HL-60 (cell line): Measurements from ENCODE around the gene CALHM1.

Experiments used
- POLR2AphosphoS5 ChIP-seq: IDR thresholded peaks from 2 replicates; pipeline ENCODE4 v1.6.1; 2012; ENCODE audit warnings: low read depth
- SPI1 ChIP-seq: IDR thresholded peaks from 2 replicates; pipeline ENCODE4 v1.6.1; 2012; ENCODE audit warnings: low read depth, mild to moderate bottlenecking, borderline replicate concordance
- TF ChIP-seq, protein P1 (sequence below): IDR thresholded peaks from one replicate; pipeline ENCODE4 v1.5.1; 2011; ENCODE audit warnings: low read length, control low read depth, inconsistent platforms; ENCODE audit not compliant: insufficient read depth
- TF ChIP-seq, protein P2 (sequence below): IDR thresholded peaks from 2 replicates; pipeline ENCODE4 v1.6.1; 2012; ENCODE audit warnings: low read depth; ENCODE audit not compliant: insufficient replicate concordance

DNA sequence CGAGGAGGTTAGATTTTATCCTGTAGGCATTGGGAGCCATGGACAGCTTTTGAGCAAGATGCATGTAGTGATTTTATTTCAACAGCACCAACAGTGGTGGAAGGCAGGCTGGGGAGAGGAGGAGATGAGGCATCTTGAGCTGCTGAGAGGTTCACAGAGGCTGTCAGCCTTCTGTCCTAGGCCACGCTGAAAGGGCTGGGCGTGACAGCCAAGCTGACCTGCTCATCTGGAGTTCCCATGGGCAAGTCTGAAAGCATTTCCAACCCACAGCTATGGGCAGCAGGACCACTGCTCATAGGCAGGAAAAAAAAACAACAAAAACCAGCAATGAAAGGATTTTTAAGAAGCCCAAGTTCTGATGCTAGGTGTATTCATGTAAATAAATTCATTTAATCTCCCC is 42.5 kb upstream of the CALHM1 start:
- TF ChIP-seq, protein P1, sequence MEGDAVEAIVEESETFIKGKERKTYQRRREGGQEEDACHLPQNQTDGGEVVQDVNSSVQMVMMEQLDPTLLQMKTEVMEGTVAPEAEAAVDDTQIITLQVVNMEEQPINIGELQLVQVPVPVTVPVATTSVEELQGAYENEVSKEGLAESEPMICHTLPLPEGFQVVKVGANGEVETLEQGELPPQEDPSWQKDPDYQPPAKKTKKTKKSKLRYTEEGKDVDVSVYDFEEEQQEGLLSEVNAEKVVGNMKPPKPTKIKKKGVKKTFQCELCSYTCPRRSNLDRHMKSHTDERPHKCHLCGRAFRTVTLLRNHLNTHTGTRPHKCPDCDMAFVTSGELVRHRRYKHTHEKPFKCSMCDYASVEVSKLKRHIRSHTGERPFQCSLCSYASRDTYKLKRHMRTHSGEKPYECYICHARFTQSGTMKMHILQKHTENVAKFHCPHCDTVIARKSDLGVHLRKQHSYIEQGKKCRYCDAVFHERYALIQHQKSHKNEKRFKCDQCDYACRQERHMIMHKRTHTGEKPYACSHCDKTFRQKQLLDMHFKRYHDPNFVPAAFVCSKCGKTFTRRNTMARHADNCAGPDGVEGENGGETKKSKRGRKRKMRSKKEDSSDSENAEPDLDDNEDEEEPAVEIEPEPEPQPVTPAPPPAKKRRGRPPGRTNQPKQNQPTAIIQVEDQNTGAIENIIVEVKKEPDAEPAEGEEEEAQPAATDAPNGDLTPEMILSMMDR, result no peak
- TF ChIP-seq POLR2AphosphoS5 (no peak), SPI1 (no peak)
- TF ChIP-seq, protein P2, sequence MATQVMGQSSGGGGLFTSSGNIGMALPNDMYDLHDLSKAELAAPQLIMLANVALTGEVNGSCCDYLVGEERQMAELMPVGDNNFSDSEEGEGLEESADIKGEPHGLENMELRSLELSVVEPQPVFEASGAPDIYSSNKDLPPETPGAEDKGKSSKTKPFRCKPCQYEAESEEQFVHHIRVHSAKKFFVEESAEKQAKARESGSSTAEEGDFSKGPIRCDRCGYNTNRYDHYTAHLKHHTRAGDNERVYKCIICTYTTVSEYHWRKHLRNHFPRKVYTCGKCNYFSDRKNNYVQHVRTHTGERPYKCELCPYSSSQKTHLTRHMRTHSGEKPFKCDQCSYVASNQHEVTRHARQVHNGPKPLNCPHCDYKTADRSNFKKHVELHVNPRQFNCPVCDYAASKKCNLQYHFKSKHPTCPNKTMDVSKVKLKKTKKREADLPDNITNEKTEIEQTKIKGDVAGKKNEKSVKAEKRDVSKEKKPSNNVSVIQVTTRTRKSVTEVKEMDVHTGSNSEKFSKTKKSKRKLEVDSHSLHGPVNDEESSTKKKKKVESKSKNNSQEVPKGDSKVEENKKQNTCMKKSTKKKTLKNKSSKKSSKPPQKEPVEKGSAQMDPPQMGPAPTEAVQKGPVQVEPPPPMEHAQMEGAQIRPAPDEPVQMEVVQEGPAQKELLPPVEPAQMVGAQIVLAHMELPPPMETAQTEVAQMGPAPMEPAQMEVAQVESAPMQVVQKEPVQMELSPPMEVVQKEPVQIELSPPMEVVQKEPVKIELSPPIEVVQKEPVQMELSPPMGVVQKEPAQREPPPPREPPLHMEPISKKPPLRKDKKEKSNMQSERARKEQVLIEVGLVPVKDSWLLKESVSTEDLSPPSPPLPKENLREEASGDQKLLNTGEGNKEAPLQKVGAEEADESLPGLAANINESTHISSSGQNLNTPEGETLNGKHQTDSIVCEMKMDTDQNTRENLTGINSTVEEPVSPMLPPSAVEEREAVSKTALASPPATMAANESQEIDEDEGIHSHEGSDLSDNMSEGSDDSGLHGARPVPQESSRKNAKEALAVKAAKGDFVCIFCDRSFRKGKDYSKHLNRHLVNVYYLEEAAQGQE, result no peak
